Activated T-cell treated with anti-CD3 and anti-CD28 coated beads for 1 hour (primary cell): ENCODE measurements around the gene GALNT2.

Experiments
- DNase-seq: peaks from one replicate; pipeline ENCODE4 v3.0.0-alpha.2; 2020; ENCODE audit warnings: low read depth

The GALNT2 gene

DNA sequence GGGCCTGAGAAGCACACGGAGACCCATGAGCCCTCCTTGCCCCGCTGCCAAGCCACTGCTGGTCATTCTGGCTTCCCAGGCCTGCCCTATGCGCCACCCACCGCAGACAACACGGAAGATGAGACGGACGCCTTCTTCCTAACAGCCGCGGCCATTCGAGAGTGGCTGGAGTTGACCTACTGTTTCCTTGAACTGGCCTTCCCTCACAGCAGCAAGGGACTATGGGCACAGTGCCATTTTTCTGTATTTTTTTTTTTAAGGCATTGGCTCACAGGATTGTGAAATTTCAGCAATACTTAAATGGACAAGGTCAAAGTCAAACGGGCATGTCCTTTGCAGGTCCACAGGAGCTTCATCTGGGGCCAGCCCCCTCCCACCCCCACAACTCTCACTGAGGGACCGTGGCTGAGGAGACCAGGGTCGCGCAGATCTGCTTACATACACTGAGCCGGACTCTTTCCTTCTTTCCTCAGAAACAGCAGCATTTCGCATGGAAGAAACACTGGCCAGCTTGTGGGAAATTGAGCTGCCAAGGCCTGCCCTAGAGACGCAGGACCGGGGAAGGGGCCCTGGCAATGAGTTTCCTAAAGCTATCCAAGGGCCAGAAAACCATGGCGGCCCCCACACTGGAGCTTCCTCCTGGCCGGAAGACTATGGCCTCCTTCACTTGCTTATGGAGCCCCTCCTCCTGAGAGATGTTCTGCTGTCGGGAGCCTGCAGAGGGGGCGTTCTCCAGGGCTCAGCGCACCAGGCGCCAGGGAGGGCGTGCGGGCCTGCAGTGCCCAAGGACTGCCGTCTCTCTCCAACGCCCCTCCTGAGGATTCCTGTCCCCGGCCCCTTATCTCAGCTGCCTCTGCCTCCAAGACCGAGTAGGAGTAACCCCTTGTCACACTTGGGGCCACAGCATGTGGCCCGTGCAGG lies 260.2 kb downstream of the GALNT2 start:
- DNase-seq: no peak

DNA sequence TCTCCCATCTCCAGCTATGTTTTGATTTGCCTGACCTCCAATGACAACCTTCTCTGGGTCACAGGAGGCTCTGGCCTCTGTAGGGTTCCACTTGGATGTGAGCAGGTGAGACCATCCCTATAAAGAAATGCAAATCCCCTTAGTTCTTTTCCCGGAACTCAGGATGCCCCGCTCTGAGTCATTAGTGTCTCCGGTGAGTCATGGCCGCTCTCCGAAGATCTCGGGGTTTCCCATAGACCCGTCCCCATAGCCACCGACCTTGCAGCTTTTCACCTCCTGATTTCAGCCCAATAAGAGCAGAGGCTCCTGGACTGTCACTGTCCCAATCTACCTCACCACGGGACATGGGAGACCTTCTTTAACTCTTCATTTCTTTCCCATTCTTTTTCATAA lies 260.9 kb downstream of the GALNT2 start:
- no peak for DNase-seq

DNA sequence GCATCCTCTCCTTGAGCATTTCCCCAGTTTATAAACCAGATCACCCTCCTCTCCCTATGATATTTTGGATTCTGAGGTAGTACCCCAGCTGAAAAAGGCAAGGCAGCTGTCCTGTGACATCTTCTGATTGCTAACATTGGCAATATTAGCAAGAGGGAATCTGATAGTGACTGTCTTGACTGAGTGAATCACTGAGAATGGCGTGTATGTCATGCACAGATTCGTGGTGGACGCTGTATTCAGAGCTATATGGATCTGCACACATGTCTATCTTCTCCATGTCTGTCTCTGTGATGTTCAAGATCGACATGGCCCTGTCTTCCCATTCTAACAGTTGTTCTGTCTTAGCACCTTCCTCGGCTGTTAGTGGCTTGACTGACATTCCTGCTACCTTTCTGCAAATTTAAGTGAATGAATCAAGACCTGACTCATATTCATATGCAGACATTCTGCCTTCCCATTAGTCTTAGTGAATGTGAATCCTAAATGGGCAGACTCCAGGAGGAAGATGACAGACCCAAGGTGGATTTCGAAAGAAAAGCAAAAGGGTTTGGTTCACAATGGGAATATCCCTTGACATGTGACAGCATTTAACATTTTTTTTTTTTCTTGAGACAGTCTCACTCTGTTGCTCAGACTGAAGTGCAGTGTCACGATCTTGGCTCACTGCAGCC lies 261.4 kb downstream of the GALNT2 start:
- DNase-seq: no peak

DNA sequence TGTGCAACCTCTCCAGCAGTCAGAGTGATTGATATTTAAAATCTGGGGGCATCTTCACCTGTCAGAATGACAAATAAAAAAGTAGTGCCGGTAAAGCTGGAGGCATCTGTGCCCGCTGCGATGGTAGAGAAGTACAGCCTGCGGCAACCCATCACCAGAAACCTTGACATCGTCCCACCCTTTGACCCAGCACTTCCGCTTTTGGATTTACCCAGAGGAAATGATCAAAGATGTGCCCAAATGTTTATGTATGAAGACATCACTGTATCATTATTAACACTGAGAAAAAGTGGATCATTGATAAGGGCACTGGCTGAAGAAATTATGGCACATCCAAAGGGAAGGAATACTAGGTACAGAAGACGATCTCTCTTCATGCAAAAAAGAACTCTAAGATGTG lies 263.1 kb downstream of the GALNT2 start:
- no peak for DNase-seq
